Fibroblast of skin of back (primary cell): Measurements from ENCODE around the gene TAX1BP3. TPM values are rescaled to one million over a fixed set of nuclear protein-coding genes. Genes with fewer than 3 reads are reported as not detected.
"Not testable (repeated sequence)": the region's sequence is repeated elsewhere in the genome, so short reads cannot be mapped to it uniquely, and the experiment has no call there.

ENCODE experiments used
- DNase-seq: peaks from one replicate; pipeline ENCODE4 v3.0.0-alpha.2; 2013
- polyA plus RNA-seq, 2 experiments: library from polyadenylated mRNA; unstranded; fragments of 120-200 nt; gene quantifications; one replicate each; pipeline ENCODE4 v1.2.1, GENCODE V29; 2013; ENCODE audit not compliant: insufficient read length in 2 of 2

Gene TAX1BP3
- 254 TPM for polyA plus RNA-seq (2013, experiment 1 of 2; ENCODE audit: insufficient read length)
- 198 TPM for polyA plus RNA-seq (2013, experiment 2 of 2; ENCODE audit: insufficient read length)

DNA sequence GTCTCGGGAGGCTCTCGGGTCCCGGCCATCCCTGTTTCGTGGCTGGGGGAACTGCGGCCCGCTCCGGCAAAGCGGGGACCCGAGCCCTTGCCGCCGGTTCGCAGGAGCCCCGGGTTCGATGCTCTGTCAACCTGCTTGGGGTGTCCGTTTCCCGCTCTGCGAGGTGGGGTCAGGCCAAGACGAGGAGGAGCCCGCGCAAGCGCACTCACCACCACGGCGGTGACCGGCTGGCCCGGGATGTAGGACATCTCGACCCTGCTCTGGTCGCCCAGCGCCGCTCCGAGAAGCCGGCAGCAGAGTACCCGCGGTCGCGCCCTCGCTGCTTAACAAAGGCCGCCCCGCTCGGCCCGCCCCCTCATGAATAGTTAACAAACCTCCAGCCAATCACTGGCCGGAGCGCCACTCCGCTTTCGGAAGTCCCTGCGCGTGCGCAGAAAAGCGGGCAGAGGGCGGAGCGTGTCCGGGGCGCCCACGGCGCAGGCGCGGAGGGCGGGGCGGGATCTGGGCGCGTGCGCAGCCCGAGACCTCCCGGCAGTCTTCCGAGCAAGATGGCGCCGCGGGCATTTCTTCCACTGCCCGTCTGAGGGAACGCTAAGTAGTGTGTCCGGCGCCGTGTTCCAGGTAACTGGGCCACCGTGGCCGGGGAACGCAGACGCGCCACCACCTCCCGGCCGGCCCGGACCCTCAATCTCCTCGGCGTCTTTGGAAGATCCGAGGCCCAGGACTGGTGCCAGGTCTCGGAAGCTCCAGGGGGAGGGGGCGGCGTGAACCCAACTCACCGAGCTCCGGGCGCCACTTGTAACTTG lies at the start of gene TAX1BP3, which contains the start of gene EMC6:
Gene TAX1BP3 (minus strand): TSS at position 300 of the 806 bp plus-strand sequence. CDS start 52 bp downstream, at position 248.
Gene EMC6 (plus strand): TSS at position 534 of the 806 bp plus-strand sequence. CDS start 335 bp downstream, outside the sequence.
- DNase-seq = peak; percentile 96

DNA sequence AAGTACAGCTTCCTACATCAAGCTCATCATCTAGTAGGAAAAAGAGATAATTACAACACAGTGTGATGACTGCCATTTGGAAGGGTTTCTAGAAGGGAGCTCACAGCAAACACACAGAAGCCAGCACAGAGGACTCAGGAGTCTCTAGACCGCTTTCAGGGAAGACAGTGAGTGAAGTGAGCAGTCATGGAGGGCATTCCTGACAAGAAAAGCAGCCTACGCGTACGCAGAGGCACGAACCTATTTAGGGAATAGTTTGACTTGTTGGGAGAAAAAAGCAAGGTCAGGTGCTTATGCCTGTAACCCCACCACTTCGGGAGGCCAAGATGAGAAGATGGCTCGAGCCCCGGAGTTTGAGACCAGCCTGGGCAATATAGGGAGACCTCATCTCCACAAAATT lies 46.9 kb upstream of the TAX1BP3 start:
- DNase-seq = no peak

DNA sequence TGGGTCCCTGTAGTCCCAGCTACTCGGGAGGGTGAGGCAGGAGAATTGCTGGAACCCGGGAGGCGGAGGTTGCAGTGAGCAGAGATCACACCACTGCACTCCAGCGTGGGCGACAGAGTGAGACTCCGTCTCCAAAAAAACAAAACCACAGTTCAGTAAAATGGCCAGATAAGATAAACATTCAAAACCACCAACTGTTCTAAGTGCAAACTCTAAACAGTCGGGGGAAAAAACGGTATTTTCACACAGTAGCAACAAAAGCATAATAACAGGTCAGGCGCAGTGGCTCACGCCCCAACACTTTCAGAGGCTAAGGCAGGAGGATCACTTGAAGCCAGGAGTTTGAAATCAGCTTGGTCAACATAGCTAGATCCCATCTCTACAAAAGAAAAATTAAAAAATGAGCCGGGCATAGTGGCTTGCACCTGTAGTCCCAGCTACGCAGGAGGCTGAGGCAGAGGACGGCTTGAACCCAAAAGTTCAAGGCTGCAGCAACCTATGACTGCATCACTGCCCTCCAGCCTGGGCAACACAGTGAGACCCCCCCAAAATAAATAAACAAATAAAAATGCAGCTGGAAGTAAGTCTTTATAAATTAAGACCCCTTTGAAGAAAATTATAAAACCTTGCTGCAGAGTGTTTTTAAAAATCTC lies 44.6 kb upstream of the TAX1BP3 start:
- no peak for DNase-seq

- peak; percentile 44 for DNase-seq
Measured at GRCh38 chr17:3710951-3711383, 42.6 kb upstream of the TAX1BP3 start.

DNA sequence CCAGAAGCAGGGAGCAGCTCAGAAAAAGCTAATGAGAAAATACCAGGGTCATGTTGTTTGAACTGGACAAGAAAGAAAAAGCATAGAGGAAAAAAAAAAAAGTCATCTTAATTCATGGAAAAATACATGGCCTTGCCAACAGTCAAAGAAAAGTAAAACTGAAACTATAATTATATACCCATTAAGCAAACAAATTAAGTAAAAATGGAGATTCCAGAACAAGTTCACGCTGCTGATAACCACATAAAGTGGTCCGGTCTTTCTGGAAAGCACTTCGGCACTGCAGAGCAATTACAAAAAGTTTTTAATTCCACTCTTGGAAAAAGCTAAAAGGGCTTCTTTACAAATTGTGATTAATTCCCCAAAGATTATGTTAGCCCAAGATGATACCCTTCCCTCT lies 40.0 kb upstream of the TAX1BP3 start:
- DNase-seq = no peak

- not testable (repeated sequence) for DNase-seq
Measured at GRCh38 chr17:3705718-3705984, 37.3 kb upstream of the TAX1BP3 start.

DNA sequence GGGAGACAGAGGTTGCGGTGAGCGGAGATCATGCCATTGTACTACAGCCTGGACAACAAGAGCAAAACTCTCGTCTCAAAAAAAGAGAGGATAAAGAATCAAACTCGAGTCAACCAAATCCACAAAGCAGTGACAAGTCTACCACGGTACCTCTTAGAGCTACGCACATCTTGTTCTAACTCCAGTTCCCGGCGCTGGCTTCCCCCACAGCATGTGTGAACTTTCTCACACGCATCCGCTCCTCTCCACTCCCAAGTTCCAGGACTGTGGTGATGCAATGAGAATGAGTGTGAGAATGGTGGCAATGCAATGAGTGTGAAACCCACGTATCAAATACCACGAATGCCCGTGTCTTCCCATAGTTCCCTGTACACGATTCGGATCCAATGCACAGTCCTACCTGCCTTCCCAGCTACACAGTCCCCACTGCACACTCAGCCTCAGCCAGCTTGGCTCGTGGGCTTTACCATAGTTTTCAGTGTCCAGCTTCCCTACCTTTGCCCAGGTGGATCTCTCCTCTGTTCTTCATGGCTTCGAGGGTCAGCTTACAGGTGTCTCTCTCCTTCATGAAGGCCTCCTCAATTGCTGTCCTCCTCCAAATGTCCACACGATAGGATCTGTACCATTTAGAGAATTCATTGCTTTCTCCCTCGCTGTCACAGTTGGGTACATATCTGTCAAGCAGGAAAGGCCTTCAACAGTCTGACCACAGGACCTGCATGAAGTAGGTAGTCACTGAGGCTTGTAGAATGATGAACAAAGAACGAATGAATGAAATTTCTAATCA lies 36.7 kb upstream of the TAX1BP3 start:
- DNase-seq = no peak

GRCh38 chr17:3702041-3702539 lies 33.7 kb upstream of the TAX1BP3 start:
- not testable (repeated sequence) for DNase-seq

GRCh38 chr17:3699951-3700350 lies 31.6 kb upstream of the TAX1BP3 start:
- no peak for DNase-seq

DNA sequence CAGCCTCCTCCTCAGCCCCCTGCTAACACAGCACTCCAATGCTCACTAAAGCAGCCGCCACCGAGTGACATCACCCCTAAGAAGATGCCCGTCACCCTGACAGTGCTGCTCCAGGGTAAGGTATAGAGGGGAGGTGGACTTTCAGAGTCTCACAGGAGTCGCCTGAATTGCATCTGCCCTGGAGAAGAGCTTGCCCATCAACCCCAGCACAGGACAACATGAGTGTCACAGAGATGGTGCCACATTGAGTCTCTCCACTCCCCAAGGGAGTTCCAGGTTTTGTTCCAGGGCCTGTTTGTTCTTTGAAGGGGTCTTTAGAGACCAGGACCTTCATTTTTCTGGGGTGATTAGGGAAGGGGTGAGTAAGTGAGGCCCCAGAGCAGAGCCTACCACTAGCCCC lies 29.8 kb upstream of the TAX1BP3 start:
- DNase-seq = no peak

DNA sequence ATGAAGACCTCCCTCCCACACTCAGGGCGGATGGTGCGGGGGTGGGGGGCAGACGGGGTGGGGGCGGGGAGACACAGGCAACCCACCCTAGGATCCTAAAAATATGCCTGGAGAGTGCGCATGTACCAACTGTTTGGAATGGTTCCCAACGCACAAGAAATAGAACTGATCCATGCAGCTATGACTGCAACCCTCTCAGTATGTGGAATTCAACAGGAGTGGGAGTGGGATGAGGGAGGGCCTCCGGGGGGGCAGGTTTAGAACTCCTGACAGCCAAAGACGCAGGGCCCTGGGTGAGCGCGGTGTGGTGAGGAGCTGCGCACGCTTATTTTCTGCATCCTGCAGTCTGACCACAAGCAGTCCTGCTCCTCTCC lies 28.7 kb upstream of the TAX1BP3 start:
- DNase-seq = no peak

DNA sequence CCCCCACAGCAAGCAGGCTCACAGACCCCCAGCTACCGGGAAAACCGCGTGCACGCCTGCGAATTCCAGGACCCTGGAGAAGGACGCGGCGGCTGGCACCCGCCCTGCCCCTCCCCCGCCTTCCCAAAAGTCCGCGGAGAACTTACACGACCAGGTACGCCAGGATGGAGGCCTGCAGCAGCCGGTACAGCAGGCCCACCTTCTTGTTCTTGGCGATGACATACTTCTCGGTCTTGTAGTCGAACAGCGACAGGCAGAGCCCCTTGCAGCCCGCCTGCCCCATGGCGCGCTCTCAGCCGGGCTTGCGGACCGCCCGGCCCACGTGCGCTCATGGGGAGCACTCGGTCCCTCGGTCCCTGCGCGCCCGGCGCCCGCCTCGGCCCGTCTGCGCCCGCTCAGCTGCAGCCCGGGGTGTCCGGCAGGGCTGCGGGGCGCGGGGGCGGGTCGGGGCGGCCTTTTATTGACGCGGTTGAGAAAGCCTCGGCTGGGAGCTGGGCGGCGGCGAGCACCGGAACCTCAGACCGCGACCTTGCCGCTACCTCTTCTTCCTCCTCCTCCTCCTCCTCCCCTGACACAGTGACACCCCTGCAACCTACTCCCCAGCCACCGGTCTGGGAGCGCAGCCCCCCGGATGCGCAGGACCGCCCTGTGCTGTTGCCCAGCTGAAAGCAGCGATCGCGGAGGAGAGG lies 27.5 kb upstream of the TAX1BP3 start, which contains the start of gene P2RX5:
Gene P2RX5 (minus strand): TSS at position 433 of the 689 bp plus-strand sequence. CDS start 150 bp downstream, at position 283.
- DNase-seq = peak; percentile 7

GRCh38 chr17:3695129-3695722 lies 26.8 kb upstream of the TAX1BP3 start:
- no peak for DNase-seq

- DNase-seq = no peak
Measured at GRCh38 chr17:3693829-3694231, 25.5 kb upstream of the TAX1BP3 start.

GRCh38 chr17:3693141-3693540 lies 24.8 kb upstream of the TAX1BP3 start:
- DNase-seq = no peak

DNA sequence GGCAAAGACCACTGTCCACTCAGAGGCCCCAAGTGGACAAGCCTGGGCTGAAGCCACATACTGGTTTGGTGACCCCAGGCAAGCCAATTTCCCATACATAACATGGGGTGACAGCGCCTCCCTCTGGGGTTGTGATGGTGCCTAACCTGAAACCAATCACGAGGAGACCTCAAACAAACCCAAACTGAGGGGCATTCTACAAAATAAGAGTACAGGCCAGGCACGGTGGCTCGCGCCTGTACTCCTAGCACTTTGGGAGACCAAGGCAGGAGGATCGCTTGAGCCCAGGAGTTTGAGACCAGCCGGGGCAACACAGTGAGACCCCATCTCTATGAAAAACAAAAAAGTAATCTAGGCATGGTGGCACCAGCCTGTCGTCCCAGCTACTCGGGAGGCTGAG lies 24.0 kb upstream of the TAX1BP3 start:
- no peak for DNase-seq

- DNase-seq = no peak
Measured at GRCh38 chr17:3691617-3692067, 23.3 kb upstream of the TAX1BP3 start.

- no peak for DNase-seq
Measured at GRCh38 chr17:3690094-3690715, 21.8 kb upstream of the TAX1BP3 start.

GRCh38 chr17:3689262-3690093 lies 21.1 kb upstream of the TAX1BP3 start:
- DNase-seq = no peak

- DNase-seq = no peak
Measured at GRCh38 chr17:3688852-3689261, 20.5 kb upstream of the TAX1BP3 start.
